ENCODE data around the gene ZBTB20.

Gene ZBTB20

GRCh38 chr3:114494498-114494897 is 652.6 kb downstream of the ZBTB20 start:
- no peak for TF ChIP-seq CTCF (IDR thresholded peaks at IDR 0.05; ENCODE audit: extremely low read depth, missing control alignments)

GRCh38 chr3:114490829-114491228 is 656.3 kb downstream of the ZBTB20 start:
- TF ChIP-seq CTCF (IDR thresholded peaks at IDR 0.05; ENCODE audit: extremely low read depth, missing control alignments): no peak

More at GRCh38 chr3:114494498-114494897, 652.6 kb downstream of the ZBTB20 start:
- DNase-seq (ENCODE audit: low spot score): no peak

GRCh38 chr3:114487502-114487901 is 659.6 kb downstream of the ZBTB20 start:
- TF ChIP-seq CTCF (IDR thresholded peaks at IDR 0.05; ENCODE audit: extremely low read depth, missing control alignments): no peak
- no peak for DNase-seq (ENCODE audit: low spot score)

More at GRCh38 chr3:114490829-114491228, 656.3 kb downstream of the ZBTB20 start:
- no peak for DNase-seq (ENCODE audit: low spot score)

- DNase-seq (ENCODE audit: low spot score): no peak
- no peak for TF ChIP-seq CTCF (IDR thresholded peaks at IDR 0.05; ENCODE audit: extremely low read depth, missing control alignments)
Measured at GRCh38 chr3:114484919-114485318, 662.2 kb downstream of the ZBTB20 start.

GRCh38 chr3:114481113-114481512 is 666.0 kb downstream of the ZBTB20 start:
- TF ChIP-seq CTCF (IDR thresholded peaks at IDR 0.05; ENCODE audit: extremely low read depth, missing control alignments): no peak

GRCh38 chr3:114480442-114480841 is 666.6 kb downstream of the ZBTB20 start:
- DNase-seq (ENCODE audit: low spot score): no peak
- no peak for TF ChIP-seq CTCF (IDR thresholded peaks at IDR 0.05; ENCODE audit: extremely low read depth, missing control alignments)

More at GRCh38 chr3:114481113-114481512, 666.0 kb downstream of the ZBTB20 start:
- no peak for DNase-seq (ENCODE audit: low spot score)

- TF ChIP-seq CTCF (IDR thresholded peaks at IDR 0.05; ENCODE audit: extremely low read depth, missing control alignments): no peak
- DNase-seq (ENCODE audit: low spot score): no peak
Measured at GRCh38 chr3:114478801-114479200, 668.3 kb downstream of the ZBTB20 start.

All from GM20000 (cell line).